GM12892 (cell line): ENCODE data around the gene CNIH3.

Experiments used
- POLR2A ChIP-seq: IDR thresholded peaks from 2 replicates; pipeline ENCODE4 v1.6.1; 2011; ENCODE audit warnings: low read depth, low read length, control low read depth
- POLR2AphosphoS5 ChIP-seq: IDR thresholded peaks from 2 replicates; pipeline ENCODE4 v1.6.1; 2011; ENCODE audit warnings: low read depth, low read length, control low read depth
- TAF1 ChIP-seq: IDR thresholded peaks from 2 replicates; pipeline ENCODE4 v1.6.1; 2011; ENCODE audit warnings: low read depth, mild to moderate bottlenecking, control low read depth, low read length, borderline replicate concordance

GRCh38 chr1:224762046-224762445 is 145.9 kb downstream of the CNIH3 start:
- TF ChIP-seq POLR2AphosphoS5 = no peak
- TF ChIP-seq TAF1 = no peak
- no peak for TF ChIP-seq POLR2A
